ENCODE measurements around the gene GPR183.

GPR183 gene

DNA sequence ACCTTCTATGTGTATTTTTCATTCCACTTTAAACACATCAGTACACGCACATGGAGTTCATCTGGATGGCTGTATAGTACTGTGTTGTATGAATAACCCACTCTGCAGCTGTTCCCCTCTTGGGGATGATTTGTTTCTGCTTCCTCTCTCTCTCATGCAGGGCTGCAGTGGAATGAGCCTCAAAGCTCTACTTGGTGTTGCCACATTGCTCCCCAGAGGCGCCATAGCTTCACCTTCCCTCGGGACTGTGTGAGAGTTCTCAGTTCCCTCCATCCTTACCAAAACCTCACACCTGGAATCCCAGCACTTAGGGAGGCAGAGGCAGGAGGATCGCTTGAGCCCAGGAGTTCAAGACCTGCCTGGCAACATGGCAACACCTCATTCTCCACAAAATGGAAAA is 28.4 kb upstream of the GPR183 start:
- no peak for DNase-seq

DNA sequence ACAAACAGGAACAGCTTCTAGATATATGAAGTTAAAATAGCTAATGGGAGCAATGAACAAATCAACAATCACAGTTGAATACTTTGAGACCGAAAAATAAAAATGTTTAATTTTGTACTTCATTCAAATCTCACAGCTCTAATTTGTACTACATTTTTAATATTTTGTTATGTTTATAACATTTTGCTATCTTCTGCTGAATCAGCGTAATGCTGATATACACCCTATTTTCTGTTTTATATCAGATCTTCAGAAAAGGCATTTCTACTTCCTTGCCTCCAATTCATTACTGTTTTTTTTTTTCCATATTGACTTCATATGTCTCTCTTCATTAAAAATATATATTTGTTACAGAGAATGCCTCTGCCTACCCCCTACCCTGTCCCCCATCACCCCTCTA is 27.9 kb upstream of the GPR183 start:
- DNase-seq, result no peak

GRCh38 chr13:99334221-99334620 is 27.0 kb upstream of the GPR183 start:
- no peak for DNase-seq

DNA sequence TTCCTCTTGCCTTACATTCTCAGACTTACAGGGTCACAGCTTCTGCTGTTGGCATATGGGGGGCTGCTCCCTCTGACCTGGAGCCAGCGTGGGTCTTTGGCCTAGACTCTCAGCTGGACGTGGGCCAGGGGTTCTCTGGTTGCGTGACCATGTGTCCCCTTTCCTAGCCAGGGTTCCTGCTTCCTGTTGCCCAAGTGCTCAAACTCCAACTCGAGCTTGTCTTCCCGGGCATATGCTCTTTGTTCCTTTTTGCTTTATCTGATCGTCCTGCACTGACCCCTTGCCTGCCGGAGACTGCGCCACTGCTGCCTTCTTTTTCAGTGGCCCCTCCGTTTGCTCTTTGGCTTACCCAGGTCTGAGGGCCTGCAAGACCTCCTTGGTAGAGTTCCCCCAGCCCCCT is 25.3 kb upstream of the GPR183 start:
- DNase-seq, result no peak

GRCh38 chr13:99331881-99332293 is 24.7 kb upstream of the GPR183 start:
- no peak for DNase-seq

GRCh38 chr13:99330942-99331341 is 23.7 kb upstream of the GPR183 start:
- DNase-seq, result no peak

DNA sequence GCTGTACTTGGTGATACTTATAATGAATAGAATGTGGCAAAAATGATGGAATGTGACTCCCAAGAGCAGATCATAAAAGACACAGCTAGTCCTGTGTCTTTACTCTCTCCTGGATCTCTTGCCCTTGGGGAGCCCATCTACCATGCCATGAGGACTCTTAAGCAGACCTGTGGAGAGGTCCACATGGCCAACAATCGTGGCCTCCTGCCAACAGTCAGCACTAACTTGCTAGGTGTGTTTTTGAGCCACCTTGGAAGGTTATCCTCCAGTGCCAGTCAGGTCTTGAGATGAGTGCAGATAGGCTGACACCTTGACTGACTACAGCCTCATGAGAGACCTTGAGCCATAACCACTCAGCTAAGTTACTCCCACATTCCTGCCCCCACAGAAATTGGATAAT is 22.3 kb upstream of the GPR183 start:
- DNase-seq, result no peak

- DNase-seq, result no peak
Observed at GRCh38 chr13:99327761-99328160, 20.6 kb upstream of the GPR183 start.

DNA sequence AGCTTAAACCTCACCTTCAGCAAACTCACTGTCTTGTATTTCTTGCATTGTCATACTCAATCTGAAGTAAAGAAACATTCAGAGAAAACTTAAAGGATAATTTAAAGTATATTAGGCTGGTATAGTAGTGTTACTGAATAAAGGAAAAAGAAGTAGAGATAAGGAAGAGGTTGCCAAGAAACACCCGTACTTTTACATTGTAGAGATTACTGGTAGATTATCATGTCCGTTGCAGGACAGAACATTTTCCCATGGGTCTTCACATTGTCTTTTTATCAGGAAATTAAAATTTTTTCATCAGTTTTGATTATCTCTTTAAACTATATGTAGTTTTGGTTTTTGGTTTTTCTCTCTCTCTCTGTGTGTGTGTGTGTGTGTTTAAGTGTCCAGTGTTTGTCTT is 19.9 kb upstream of the GPR183 start:
- DNase-seq, result no peak

- no peak for DNase-seq
Observed at GRCh38 chr13:99326012-99326411, 18.8 kb upstream of the GPR183 start.

DNA sequence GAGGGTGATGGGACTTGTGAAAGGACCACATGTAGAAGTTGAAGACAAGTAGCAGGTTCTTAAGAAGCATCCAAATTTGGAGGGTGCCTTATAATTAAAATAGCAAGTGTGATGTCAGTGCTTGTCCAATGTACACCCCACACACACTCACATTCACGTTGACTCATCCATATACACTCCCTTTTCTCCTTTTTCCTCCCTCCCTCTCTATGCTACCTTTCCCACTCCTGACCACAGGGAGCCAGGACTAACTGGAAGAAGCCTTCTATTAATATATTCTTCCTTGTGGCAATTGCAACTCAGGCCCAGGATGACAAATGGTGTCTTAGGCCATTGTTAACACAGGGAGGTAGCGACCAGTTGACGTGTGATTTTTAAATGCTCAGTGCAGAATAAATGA is 16.3 kb upstream of the GPR183 start:
- no peak for DNase-seq

GRCh38 chr13:99322297-99323103 is 15.3 kb upstream of the GPR183 start:
- no peak for DNase-seq

DNA sequence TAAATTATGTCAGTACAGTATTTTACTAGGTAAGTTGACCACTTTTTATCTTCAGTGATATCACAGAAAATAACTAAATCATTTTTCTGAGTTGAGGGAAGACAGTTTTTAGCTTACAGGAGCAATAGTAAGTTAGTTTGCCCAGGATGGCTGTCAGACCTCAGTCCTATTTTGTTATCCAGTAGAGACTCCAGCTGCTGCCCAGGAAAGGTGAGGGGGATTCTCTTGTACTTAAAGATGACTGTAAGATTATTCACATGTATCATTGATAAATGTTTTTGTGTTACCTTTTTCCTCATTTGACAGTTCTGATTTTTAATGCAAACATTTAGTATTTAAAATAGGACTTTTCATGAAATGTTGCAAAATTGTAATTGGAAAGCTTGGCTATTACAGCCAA is 14.5 kb upstream of the GPR183 start:
- DNase-seq, result no peak

- DNase-seq, result no peak
Observed at GRCh38 chr13:99320693-99321481, 13.7 kb upstream of the GPR183 start.

DNA sequence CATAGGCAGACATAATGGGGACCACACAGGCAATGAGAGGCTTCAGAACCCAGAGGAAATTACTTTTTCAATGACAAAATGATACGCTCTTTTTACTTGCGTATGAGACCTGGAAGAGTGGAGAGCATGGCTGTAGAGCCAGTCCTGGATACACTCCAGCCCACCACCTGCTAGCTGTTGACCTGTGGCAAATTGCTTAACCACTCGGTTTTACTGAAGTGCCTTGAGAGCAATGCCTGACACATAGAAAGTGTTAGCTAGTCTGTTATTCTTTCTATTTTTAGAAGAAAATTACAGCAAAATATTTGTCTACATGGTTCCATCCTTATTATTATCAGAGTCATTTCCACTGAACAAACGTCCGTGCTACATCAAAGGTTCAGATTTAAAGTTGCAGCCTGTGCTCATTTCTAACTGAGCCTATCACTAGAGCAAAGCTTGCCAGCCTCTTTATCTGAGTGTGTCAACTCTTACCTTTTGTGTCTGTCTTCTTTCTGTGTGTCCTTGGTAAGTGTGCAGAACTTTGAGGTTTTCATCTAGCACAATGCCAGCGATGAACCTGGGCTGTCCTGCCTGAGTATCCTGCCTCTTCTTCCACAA is 9.6 kb upstream of the GPR183 start:
- no peak for DNase-seq

DNA sequence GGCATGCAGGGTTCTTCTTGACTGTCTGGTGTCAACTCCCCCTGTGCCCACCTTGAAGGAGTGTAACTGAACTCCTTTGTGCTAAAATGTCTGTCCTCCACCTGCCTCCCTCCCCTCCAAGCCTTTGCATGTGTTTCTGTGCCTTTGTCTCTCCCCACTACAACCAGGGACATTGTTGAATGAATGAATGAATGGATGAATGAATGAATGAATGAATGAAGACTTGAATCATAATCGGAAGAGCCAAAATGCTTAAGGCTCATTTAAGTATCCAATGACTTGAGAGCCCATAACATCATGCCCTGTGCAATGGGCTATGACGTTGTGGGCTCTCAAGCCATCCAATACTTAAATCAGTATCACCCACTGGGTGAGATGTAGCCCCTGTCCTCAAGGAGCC is 9.0 kb upstream of the GPR183 start:
- DNase-seq, result no peak

GRCh38 chr13:99315186-99315585 is 8.0 kb upstream of the GPR183 start:
- no peak for DNase-seq

GRCh38 chr13:99314640-99315176 is 7.5 kb upstream of the GPR183 start:
- peak in 2 of 4 experiments; percentile 11 to 20 for DNase-seq

- no peak for DNase-seq
Observed at GRCh38 chr13:99313941-99314340, 6.7 kb upstream of the GPR183 start.

DNA sequence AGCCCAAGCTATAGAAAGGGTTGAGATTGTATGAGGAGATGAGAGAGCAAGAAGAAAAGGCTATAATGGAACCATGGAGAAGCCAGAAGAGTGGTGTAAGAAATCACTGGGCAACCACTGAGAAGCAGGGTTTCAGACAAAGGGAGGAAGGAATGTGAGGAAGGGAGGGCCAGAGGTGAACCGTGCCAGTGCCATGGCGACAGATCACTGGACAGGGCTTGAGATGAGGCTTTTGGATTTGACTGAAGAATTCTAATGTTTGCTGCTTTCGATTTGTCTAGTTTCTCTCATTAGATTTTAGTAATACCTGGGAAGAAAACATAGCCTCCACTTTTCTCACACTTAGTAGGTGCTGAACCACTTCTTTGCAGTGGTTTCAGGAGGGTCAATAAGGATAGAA is 6.3 kb upstream of the GPR183 start:
- DNase-seq, result no peak

DNA sequence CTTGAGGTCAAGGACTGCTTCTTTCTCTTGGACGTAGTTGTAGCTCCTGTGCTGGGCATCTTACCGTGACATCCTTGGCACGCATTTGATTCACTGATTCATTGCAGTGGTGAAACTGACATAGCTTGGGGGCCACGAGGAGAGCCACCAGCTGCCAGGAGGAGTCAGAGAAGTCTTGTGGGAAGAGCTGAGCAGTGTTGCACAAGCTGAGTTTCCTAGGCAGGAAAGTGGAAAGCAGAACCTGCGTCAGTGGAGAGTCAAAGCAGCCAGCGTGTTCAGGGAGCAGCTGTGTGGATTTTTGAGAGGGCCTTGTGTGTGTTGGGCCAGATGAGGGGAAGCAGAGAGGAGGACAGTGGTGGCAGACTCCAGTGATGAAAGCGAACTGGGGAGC is 5.3 kb upstream of the GPR183 start:
- no peak for DNase-seq

DNA sequence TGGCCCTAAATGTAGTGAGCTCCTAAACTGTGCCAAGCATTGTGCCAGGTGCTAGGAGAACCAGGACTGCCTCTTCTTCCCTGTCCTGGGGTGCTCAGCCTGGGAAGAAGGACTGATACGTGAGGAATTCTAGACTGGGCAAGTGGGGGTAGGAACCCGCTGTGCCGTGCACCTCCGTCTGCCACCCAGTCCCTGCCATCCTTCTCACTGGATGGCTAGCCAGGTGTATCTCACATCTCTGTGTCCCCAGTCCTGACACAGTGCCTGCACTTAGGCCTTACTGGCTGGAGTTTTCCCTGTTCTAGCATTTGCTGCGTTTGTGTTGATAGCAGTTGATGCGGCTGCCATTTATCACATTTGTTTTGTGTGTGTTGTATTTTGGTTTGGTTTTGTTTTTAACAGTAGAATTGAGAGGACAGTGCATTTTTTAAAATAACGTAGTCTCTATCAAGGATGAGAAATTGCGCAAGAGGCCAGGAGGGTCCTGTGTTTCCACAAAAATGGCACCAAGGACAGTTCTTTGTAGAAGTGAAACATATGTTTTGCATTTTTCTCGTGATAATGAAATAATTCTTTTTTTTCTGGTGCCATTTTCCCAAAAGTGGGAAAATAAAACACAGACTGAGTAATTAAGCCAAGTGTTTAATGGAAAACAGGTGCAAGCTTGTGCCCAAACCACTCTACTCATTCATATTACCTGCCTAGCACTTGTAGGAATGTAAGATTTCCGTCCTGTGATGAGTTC is 4.7 kb upstream of the GPR183 start:
- DNase-seq, result no peak

GRCh38 chr13:99311137-99311536 is 3.9 kb upstream of the GPR183 start:
- DNase-seq, result no peak

Measured in activated CD4-positive, CD25-positive, alpha-beta regulatory T cell (primary cell).